SK-N-SH treated with all-trans-retinoic acid at 6 μM for 48 hours (cell line): ENCODE data around the gene PARP14.
"Not testable (repeated sequence)": the region's sequence is repeated elsewhere in the genome, so short reads cannot be mapped to it uniquely, and the experiment has no call there.

Experiments used
- ATAC-seq: fragments of 200-7000 bp; cut with Tn5 transposase; 3 replicates; pipeline ENCODE4 v1.9.1; 2020; ENCODE audit warnings: mild to moderate bottlenecking, moderate library complexity
- ARNTL ChIP-seq: fragments of 450-650 bp; formaldehyde crosslinking; IDR thresholded peaks from 2 replicates; pipeline ENCODE4 v1.5.0; 2020; ENCODE audit warnings: low read depth, mild to moderate bottlenecking, moderate library complexity, borderline replicate concordance
- BACH2 ChIP-seq: fragments of 250-450 bp; sonication (Bioruptor Pico); IDR thresholded peaks from 2 replicates; pipeline ENCODE4 v1.9.0; 2021; ENCODE audit warnings: mild to moderate bottlenecking, borderline replicate concordance
- CREB5 ChIP-seq: fragments of 250-450 bp; sonication (Bioruptor Pico); IDR thresholded peaks from 2 replicates; pipeline ENCODE4 v1.5.1; 2020; ENCODE audit warnings: low read depth, mild to moderate bottlenecking, moderate library complexity
- CSDC2 ChIP-seq: fragments of 250-450 bp; sonication (Bioruptor Pico); IDR thresholded peaks from 2 replicates; pipeline ENCODE4 v1.5.0; 2020; ENCODE audit warnings: mild to moderate bottlenecking, moderate library complexity
- CSRNP3 ChIP-seq: fragments of 250-450 bp; sonication (Bioruptor Pico); IDR thresholded peaks from 2 replicates; pipeline ENCODE4 v1.5.1; 2021; ENCODE audit warnings: mild to moderate bottlenecking, moderate library complexity
- ESRRG ChIP-seq: fragments of 250-450 bp; sonication (Bioruptor Pico); IDR thresholded peaks from 2 replicates; pipeline ENCODE4 v1.6.1; 2021; ENCODE audit warnings: mild to moderate bottlenecking
- GLIS3 ChIP-seq: fragments of 250-450 bp; sonication (Bioruptor Pico); IDR thresholded peaks from 2 replicates; pipeline ENCODE4 v1.5.0; 2020; ENCODE audit warnings: mild to moderate bottlenecking, moderate library complexity
- ISL1 ChIP-seq: fragments of 250-450 bp; sonication (Bioruptor Pico); IDR thresholded peaks from 2 replicates; pipeline ENCODE4 v2.1.2; 2022; ENCODE audit warnings: mild to moderate bottlenecking, moderate library complexity
- OSR1 ChIP-seq: fragments of 250-450 bp; sonication (Bioruptor Pico); IDR thresholded peaks from 2 replicates; pipeline ENCODE4 v1.8.0; 2022; ENCODE audit warnings: moderate library complexity, mild to moderate bottlenecking, inconsistent platforms
- PATZ1 ChIP-seq: fragments of 250-450 bp; sonication (Bioruptor Pico); IDR thresholded peaks from 2 replicates; pipeline ENCODE4 v1.8.0; 2020; ENCODE audit warnings: mild to moderate bottlenecking, moderate library complexity, borderline replicate concordance
- POU6F1 ChIP-seq: fragments of 250-450 bp; sonication (Bioruptor Pico); IDR thresholded peaks from 2 replicates; pipeline ENCODE4 v1.8.0; 2021; ENCODE audit warnings: low read depth, mild to moderate bottlenecking, moderate library complexity, borderline replicate concordance
- PPARA ChIP-seq: fragments of 250-450 bp; sonication (Bioruptor Pico); IDR thresholded peaks from 2 replicates; pipeline ENCODE4 v1.5.0; 2020; ENCODE audit warnings: mild to moderate bottlenecking, borderline replicate concordance
- RARB ChIP-seq: fragments of 250-450 bp; sonication (Bioruptor Pico); IDR thresholded peaks from 2 replicates; pipeline ENCODE4 v1.8.0; 2021; ENCODE audit warnings: mild to moderate bottlenecking, moderate library complexity
- SNAI2 ChIP-seq: fragments of 250-450 bp; sonication (Bioruptor Pico); IDR thresholded peaks from 2 replicates; pipeline ENCODE4 v1.5.0; 2020; ENCODE audit warnings: mild to moderate bottlenecking, moderate library complexity
- TCF4 ChIP-seq: fragments of 250-450 bp; sonication (Bioruptor Pico); IDR thresholded peaks from 2 replicates; pipeline ENCODE4 v1.8.0; 2021; ENCODE audit warnings: mild to moderate bottlenecking, moderate library complexity, borderline replicate concordance
- TSHZ2 ChIP-seq: fragments of 250-450 bp; sonication (Bioruptor Pico); IDR thresholded peaks from 2 replicates; pipeline ENCODE4 v1.5.0; 2020; ENCODE audit warnings: mild to moderate bottlenecking, moderate library complexity
- ZC3H10 ChIP-seq: fragments of 250-450 bp; sonication (Bioruptor Pico); IDR thresholded peaks from 2 replicates; pipeline ENCODE4 v1.5.1; 2021; ENCODE audit warnings: mild to moderate bottlenecking, moderate library complexity
- ZFP3 ChIP-seq: fragments of 250-450 bp; sonication (Bioruptor Pico); IDR thresholded peaks from 2 replicates; pipeline ENCODE4 v1.5.0; 2020; ENCODE audit warnings: mild to moderate bottlenecking, moderate library complexity
- ZFP30 ChIP-seq: fragments of 450-650 bp; formaldehyde crosslinking; IDR thresholded peaks from 2 replicates; pipeline ENCODE4 v1.5.0; 2022; ENCODE audit warnings: mild to moderate bottlenecking, moderate library complexity
- ZNF565 ChIP-seq: fragments of 450-650 bp; formaldehyde crosslinking; conservative IDR thresholded peaks from 2 replicates; pipeline ENCODE4 v1.5.0; 2020; ENCODE audit warnings: low read depth, mild to moderate bottlenecking, moderate library complexity
- ZNF70 ChIP-seq: fragments of 450-650 bp; formaldehyde crosslinking; IDR thresholded peaks from 2 replicates; pipeline ENCODE4 v1.5.0; 2020; ENCODE audit warnings: mild to moderate bottlenecking, moderate library complexity
- ZNF8 ChIP-seq: fragments of 450-650 bp; formaldehyde crosslinking; IDR thresholded peaks from 2 replicates; pipeline ENCODE4 v1.5.0; 2020; ENCODE audit warnings: mild to moderate bottlenecking, moderate library complexity

Gene PARP14

GRCh38 chr3:122730240-122730639, 49.6 kb downstream of the PARP14 start:
- no peak for ATAC-seq
- no peak for TF ChIP-seq PATZ1
- TF ChIP-seq OSR1 (CRISPR knock-in tag), result no peak
- TF ChIP-seq ZNF565, result no peak
- TF ChIP-seq ZC3H10 (CRISPR knock-in tag), result no peak
- no peak for TF ChIP-seq ZNF8 (CRISPR knock-in tag)
- TF ChIP-seq CREB5 (CRISPR knock-in tag), result no peak
- TF ChIP-seq ARNTL (CRISPR knock-in tag), result no peak
- TF ChIP-seq ISL1 (CRISPR knock-in tag), result no peak
- no peak for TF ChIP-seq ZFP30 (CRISPR knock-in tag)
- TF ChIP-seq GLIS3 (CRISPR knock-in tag), result no peak
- no peak for TF ChIP-seq BACH2 (CRISPR knock-in tag)
- TF ChIP-seq ZFP3 (CRISPR knock-in tag), result no peak
- TF ChIP-seq TCF4 (CRISPR knock-in tag), result no peak
- TF ChIP-seq PPARA (CRISPR knock-in tag), result no peak
- TF ChIP-seq RARB, result no peak
- no peak for TF ChIP-seq CSDC2 (CRISPR knock-in tag)
- no peak for TF ChIP-seq SNAI2 (CRISPR knock-in tag)
- no peak for TF ChIP-seq ESRRG (CRISPR knock-in tag)
- no peak for TF ChIP-seq CSRNP3 (CRISPR knock-in tag)
- no peak for TF ChIP-seq ZNF70 (CRISPR knock-in tag)

GRCh38 chr3:122732682-122733525, 52.3 kb downstream of the PARP14 start:
- ATAC-seq, result not testable (repeated sequence)

GRCh38 chr3:122739172-122739571, 58.5 kb downstream of the PARP14 start:
- ATAC-seq, result no peak
- TF ChIP-seq CSRNP3 (CRISPR knock-in tag) (no peak), POU6F1 (no peak)

GRCh38 chr3:122742234-122742633, 61.6 kb downstream of the PARP14 start:
- no peak for ATAC-seq
- TF ChIP-seq CSDC2 (CRISPR knock-in tag) (no peak), PATZ1 (no peak), CREB5 (CRISPR knock-in tag) (no peak), ZC3H10 (CRISPR knock-in tag) (no peak), ARNTL (CRISPR knock-in tag) (no peak), OSR1 (CRISPR knock-in tag) (no peak), ESRRG (CRISPR knock-in tag) (no peak), TSHZ2 (CRISPR knock-in tag) (no peak), ZFP30 (CRISPR knock-in tag) (no peak), ZFP3 (CRISPR knock-in tag) (no peak), TCF4 (CRISPR knock-in tag) (no peak)
